Stimulated activated naive B cell treated with anti-CD40 and anti-IgM and Interleukin-4, amounts not matched to agents 10 μg/mL and 1 μg/mL and 100 μg/mL, for 72 hours (primary cell): ENCODE data around the gene RARB.

Experiments
- ATAC-seq, 2 donors: fragments of 150-1000 bp; cut with Tn5 transposase; replicated peaks; 2 replicates each; pipeline ENCODE4 v1.10.0; 2021; ENCODE audit warnings: moderate library complexity in 1 of 2
- DNase-seq: peaks from one replicate; pipeline ENCODE4 v3.0.0; 2021
- H3K27ac Mint-ChIP-seq: one replicate; pipeline ENCODE4 v1.8.0; 2022; ENCODE audit warnings: mild to moderate bottlenecking, mixed read lengths
- H3K27me3 Mint-ChIP-seq, 2 donors: one replicate each; pipeline ENCODE4 v1.8.0; 2022; ENCODE audit warnings: mixed read lengths in 2 of 2
- H3K36me3 Mint-ChIP-seq, 2 donors: one replicate each; pipeline ENCODE4 v1.8.0; 2022; ENCODE audit warnings: mixed read lengths in 2 of 2, mild to moderate bottlenecking in 1 of 2
- H3K4me1 Mint-ChIP-seq, 2 donors: one replicate each; pipeline ENCODE4 v1.8.0; 2022; ENCODE audit warnings: mixed read lengths in 2 of 2, mild to moderate bottlenecking in 1 of 2
- H3K4me3 Mint-ChIP-seq, 2 donors: one replicate each; pipeline ENCODE4 v1.8.0; 2022; ENCODE audit warnings: mild to moderate bottlenecking in 2 of 2, mixed read lengths in 2 of 2, moderate library complexity in 1 of 2
- H3K9me3 Mint-ChIP-seq, 2 donors: one replicate each; pipeline ENCODE4 v1.8.0; 2022; ENCODE audit warnings: mixed read lengths in 2 of 2, mild to moderate bottlenecking in 1 of 2

Gene RARB

DNA sequence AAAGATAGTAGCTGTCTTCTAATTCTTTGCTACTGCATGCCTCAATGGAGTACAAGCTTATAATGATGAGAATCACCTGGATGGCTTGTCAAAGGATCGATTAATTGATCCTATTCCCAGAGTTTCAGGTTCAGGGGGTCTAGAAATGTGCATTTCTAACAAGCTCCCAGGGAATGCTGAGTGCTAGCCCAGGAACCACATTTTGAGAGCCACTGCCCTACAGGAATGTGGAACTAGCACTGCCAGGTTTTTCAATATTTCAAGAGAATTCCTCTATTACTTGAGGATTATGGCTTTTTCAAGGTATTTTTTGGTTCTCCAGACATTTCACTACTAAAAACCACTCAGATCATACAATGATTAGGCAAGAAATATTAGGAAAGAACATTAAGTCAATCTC, 52.7 kb downstream of the RARB start:
- peaks cover 0 to 4% of the 10 kb centered on the region in 2 donors for H3K27me3 Mint-ChIP-seq
- no peak overlapping the region for H3K4me3 Mint-ChIP-seq
- no peaks in the 10 kb centered on the region for H3K9me3 Mint-ChIP-seq
- no peaks in the 10 kb centered on the region for H3K36me3 Mint-ChIP-seq
- no peaks in the 10 kb centered on the region for H3K4me1 Mint-ChIP-seq
- no peak overlapping the region for H3K27ac Mint-ChIP-seq
- DNase-seq: no peak
- no peak for ATAC-seq

DNA sequence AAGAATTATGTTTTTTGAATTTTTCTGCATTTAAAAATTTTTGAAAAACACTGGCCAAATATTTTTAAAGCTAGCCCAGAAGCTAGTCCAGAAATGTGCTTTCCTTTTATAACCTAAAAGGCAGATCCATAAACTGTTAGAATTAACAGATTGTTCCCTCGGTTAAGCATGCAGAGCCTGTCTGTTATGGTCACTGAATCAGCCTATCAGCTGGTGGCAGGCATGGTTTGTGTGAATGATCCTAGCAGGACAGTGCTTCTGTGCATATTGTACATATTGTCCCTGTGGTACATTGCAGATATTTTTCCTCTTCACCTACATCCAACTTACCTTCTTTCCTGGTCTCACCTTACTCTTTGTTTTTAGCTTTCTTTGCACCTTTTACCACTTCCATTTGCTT, 53.3 kb downstream of the RARB start:
- no peak overlapping the region for H3K27ac Mint-ChIP-seq
- H3K36me3 Mint-ChIP-seq: no peaks in the 10 kb centered on the region

DNA sequence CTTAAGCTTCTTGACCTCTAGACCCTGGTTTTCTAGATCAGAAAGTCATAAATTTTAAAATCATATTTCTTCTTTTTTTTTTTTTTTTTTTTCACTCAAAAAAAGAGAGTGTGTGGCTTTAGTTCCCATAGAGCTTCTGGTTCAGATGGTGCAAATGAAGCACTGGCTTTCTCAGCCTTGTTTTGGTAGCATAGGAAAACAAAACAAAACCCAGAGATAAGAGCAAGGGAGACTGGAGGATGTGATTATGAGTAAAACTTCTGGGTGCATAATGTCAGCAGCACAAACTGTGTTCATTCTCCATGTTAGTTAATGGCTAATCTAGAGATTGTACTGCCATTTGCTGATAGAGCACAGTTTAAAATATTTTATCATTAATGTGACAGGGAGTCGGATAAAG, 55.4 kb downstream of the RARB start:
- Mint-ChIP-seq H3K9me3 (no peaks in the 10 kb centered on the region), H3K27me3 (peaks cover 3 to 4% of the 10 kb centered on the region in 2 donors), H3K4me1 (no peaks in the 10 kb centered on the region), H3K4me3 (no peak overlapping the region), H3K36me3 (no peaks in the 10 kb centered on the region), H3K27ac (no peak overlapping the region)
- ATAC-seq (no peak), DNase-seq (no peak)

More for the DNA sequence above, 53.3 kb downstream of the RARB start:
- ATAC-seq: no peak
- Mint-ChIP-seq H3K4me1 (no peaks in the 10 kb centered on the region), H3K9me3 (no peaks in the 10 kb centered on the region), H3K27me3 (peaks cover 0 to 4% of the 10 kb centered on the region in 2 donors), H3K4me3 (no peak overlapping the region)
- DNase-seq: no peak

DNA sequence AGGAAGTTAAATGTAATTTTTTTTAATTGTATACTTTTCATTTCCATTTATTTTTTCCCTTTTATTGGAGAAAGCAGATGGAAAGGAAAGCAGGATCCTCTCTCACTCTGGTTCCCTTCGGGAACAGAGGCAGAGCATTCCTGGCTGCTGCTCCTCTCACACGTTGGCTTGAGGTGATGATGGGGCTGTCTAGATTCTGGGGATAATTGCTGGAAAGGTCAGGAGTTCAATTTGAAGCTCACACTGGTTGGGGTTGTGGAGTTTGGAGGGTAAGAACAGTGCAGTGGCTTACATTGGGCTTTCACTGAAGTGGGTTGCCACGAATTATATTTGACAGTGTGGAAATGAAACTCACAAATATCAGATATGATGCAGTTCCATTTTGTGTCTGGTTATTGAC, 57.6 kb downstream of the RARB start:
- ATAC-seq: no peak
- no peaks in the 10 kb centered on the region for H3K9me3 Mint-ChIP-seq
- no peak overlapping the region for H3K4me3 Mint-ChIP-seq
- DNase-seq: no peak
- peaks cover 4 to 7% of the 10 kb centered on the region in 2 donors for H3K27me3 Mint-ChIP-seq
- no peaks in the 10 kb centered on the region for H3K4me1 Mint-ChIP-seq
- H3K36me3 Mint-ChIP-seq: no peaks in the 10 kb centered on the region
- no peak overlapping the region for H3K27ac Mint-ChIP-seq

DNA sequence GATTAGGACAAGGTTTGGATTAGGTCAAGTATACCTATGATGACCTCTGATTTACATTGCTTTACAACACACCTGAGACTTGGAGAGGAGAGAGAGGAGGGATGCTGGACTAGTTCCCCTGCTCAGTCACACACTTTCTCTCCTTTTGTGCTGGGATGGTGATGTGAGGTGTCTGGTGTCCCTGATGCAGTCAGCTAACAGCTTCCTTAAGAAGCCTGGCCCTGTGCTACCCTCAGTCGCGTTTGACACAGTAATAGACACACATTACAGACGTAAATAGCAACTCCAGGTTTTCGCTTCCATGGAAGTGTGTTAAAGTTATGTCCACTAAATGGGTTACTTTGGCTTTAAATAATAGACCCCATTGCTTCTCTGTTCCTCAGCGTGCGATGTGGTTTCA, 58.9 kb downstream of the RARB start:
- Mint-ChIP-seq H3K27me3 (peaks cover 4 to 7% of the 10 kb centered on the region in 2 donors), H3K36me3 (no peaks in the 10 kb centered on the region), H3K4me3 (no peak overlapping the region), H3K9me3 (peaks cover 0 to under 1% of the 10 kb centered on the region in 2 donors), H3K27ac (no peak overlapping the region), H3K4me1 (no peaks in the 10 kb centered on the region)
- no peak for ATAC-seq
- no peak for DNase-seq

DNA sequence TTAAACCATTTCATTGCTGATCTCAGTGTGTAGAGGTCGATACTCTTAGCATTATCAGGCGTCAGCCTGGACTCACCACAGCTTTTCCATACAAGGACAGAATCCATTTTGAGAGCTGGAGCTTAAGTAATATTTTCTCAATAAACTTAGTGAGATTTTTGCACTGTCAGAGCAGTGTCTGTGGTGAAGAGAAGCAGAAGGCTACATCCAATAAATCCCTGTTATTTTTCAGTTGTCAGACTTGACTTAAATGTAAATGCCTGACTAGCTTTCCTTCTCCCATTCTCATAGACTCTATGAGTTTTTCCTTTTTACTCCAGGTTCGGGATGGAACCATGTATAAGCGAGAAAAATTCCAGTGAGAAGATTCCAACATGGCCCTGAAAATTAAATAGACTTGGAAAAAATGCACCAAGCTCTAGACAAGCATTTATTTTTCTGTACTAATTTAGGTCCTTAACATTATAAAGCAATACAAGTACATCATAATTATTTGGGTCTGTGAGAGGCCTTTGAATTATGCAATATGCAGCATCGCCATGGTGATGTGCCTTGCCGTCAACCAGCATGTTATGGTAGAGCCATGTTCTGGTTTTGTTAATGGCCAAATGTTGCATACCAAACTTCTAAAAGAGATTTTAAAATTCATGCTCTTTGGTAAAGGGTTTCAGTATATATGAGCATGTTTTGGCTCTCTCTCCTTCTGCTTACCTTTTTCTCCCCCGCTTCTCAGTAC, 62.0 kb downstream of the RARB start:
- H3K4me1 Mint-ChIP-seq: no peaks in the 10 kb centered on the region
- ATAC-seq (no peak), DNase-seq (no peak)
- H3K36me3 Mint-ChIP-seq: no peaks in the 10 kb centered on the region
- no peak overlapping the region for H3K4me3 Mint-ChIP-seq
- H3K9me3 Mint-ChIP-seq: peaks cover 12 to 18% of the 10 kb centered on the region in 2 donors
- no peak overlapping the region for H3K27ac Mint-ChIP-seq
- peaks cover 0 to 7% of the 10 kb centered on the region in 2 donors for H3K27me3 Mint-ChIP-seq

DNA sequence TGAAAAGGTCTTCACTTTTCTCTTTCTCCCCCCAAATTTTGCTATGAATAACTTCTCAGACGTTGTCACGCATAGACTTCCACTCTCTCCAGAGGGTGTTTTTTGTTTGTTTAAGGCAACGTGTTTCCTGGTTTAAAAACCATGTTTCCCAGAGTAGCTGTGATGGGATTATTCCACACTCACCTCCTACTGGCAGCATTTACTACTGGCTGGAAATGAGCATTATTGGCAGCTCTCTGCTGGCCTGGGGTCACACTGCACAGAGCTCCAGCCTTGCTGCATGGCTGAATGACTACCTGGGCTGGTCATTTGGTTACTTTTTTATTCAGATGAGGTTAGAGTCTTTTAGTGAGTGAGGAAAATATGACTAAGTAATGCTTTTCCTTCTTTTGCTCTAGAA, 65.2 kb downstream of the RARB start:
- H3K9me3 Mint-ChIP-seq: peaks cover 17 to 28% of the 10 kb centered on the region in 2 donors
- no peak overlapping the region for H3K4me3 Mint-ChIP-seq
- no peaks in the 10 kb centered on the region for H3K4me1 Mint-ChIP-seq
- DNase-seq: no peak
- H3K27me3 Mint-ChIP-seq: peaks cover 0 to 6% of the 10 kb centered on the region in 2 donors
- H3K27ac Mint-ChIP-seq: no peak overlapping the region
- no peak for ATAC-seq
- no peaks in the 10 kb centered on the region for H3K36me3 Mint-ChIP-seq

DNA sequence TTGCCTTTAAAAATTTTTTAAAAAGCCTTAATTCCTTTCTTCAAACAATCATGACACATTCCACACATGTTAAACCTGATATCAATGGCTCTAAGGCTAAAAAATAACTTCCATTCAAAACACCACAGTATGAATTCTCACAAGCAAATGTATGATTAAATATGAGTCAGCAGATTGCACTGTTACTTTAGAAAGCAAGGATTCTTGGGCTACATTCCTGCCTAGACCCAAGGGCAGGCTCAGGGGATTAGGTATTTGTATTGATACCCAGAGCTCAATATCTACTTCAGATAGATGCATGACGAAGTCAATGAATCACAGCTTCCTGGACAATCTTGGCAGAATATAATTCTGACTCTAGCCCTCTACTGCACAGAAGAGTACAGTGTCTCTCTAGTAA, 65.7 kb downstream of the RARB start:
- H3K9me3 Mint-ChIP-seq: peaks cover 17 to 28% of the 10 kb centered on the region in 2 donors
- no peak overlapping the region for H3K4me3 Mint-ChIP-seq
- no peaks in the 10 kb centered on the region for H3K36me3 Mint-ChIP-seq
- peaks cover 0 to under 1% of the 10 kb centered on the region in 2 donors for H3K27me3 Mint-ChIP-seq
- ATAC-seq (no peak), DNase-seq (no peak)
- H3K27ac Mint-ChIP-seq: no peak overlapping the region
- no peaks in the 10 kb centered on the region for H3K4me1 Mint-ChIP-seq

DNA sequence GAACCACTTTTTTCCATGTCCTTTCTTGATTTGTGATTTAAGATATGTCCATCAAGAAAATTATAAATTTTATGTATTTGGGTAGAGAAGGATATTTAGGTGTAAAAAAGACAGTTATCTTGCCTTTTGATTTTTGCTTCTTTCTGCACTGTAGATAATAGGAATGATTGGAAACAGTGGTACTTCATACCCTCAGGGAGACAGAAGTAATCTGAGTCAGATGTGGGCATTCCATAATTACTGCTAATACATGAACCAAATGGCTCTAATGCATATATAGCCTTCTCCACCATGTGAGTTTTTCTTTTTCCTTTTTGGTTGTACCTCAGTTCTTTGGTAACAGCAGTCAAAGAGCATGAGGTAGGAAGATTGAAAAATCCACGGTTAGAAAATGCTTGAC, 67.2 kb downstream of the RARB start:
- no peaks in the 10 kb centered on the region for H3K4me1 Mint-ChIP-seq
- no peaks in the 10 kb centered on the region for H3K36me3 Mint-ChIP-seq
- H3K27me3 Mint-ChIP-seq: no peaks in the 10 kb centered on the region
- DNase-seq (no peak), ATAC-seq (no peak)
- no peak overlapping the region for H3K27ac Mint-ChIP-seq
- peaks cover 17 to 31% of the 10 kb centered on the region in 2 donors for H3K9me3 Mint-ChIP-seq
- no peak overlapping the region for H3K4me3 Mint-ChIP-seq

DNA sequence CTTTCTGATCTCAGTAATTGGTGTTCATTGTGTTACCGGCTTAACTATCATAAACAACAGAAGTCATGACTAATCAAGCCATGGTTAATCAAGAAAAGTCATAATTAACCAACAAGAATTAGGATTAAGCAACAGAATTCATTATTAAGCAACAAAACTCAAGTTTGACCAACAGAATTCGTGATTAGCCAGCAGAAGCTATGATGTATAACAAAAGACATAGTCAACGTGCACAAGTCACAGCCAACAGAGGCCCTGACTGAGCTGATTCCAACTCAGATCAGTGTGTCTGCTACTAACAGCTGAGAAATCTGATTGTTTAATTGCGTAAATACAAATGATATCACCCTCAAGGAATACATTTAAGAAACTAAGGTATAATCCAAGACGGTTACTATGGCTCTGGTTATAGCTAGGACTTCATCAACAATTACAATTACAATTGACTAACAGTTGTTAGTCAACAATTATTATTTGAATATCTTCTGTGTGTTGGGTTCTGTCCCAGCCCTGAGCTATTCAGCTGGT, 67.7 kb downstream of the RARB start:
- ATAC-seq (no peak), DNase-seq (no peak)
- H3K4me3 Mint-ChIP-seq: no peak overlapping the region
- peaks cover 17 to 31% of the 10 kb centered on the region in 2 donors for H3K9me3 Mint-ChIP-seq
- no peaks in the 10 kb centered on the region for H3K36me3 Mint-ChIP-seq
- H3K27me3 Mint-ChIP-seq: no peaks in the 10 kb centered on the region
- H3K4me1 Mint-ChIP-seq: no peaks in the 10 kb centered on the region
- no peak overlapping the region for H3K27ac Mint-ChIP-seq

DNA sequence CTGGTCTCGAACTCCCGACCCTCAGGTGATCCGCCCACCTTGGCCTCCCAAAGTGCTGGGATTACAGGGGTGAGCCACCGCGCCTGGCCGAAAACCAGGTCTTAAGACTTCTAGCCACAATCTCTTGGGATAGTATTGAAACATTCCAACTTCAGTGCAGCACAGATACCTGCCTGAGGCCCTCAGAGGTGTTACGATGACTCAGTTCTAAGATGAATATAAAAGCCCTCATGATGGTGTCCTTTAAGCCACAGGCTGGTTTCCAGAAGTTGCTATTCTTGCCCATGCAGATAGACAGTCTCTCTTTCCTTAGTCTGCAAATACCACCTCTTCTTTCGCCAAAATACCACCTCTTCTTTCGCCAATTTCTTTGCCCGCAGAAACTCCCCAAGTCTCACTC, 69.0 kb downstream of the RARB start:
- peaks cover 17 to 30% of the 10 kb centered on the region in 2 donors for H3K9me3 Mint-ChIP-seq
- no peaks in the 10 kb centered on the region for H3K4me1 Mint-ChIP-seq
- H3K27ac Mint-ChIP-seq: no peak overlapping the region
- H3K36me3 Mint-ChIP-seq: no peaks in the 10 kb centered on the region
- no peak overlapping the region for H3K4me3 Mint-ChIP-seq
- peaks cover 0 to 11% of the 10 kb centered on the region in 2 donors for H3K27me3 Mint-ChIP-seq
- ATAC-seq (no peak), DNase-seq (no peak)

DNA sequence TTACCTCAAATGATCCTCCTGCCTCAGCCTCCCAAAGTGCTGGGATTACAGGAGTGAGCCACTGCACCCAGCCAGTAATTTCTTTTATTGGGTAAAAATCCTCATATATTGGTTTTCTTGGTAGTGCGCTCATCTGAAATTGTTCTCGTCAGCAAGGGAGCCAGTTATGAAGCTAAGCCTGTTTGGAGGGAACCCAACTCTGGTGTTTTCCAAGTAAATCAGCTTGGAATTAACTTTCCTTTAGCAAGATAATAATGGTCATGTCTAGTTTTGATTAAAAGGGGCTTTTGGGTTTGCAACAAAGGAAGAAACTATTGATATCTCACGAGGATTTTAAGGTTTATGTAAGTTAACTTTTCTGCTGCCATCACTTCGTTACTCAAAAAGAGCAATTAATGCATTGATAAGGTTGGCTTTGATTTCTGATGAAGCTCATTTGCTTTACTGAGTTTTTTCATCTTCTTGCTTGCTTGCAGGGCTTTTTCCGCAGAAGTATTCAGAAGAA, 72.7 kb downstream of the RARB start:
- peaks cover 5 to 12% of the 10 kb centered on the region in 2 donors for H3K9me3 Mint-ChIP-seq
- DNase-seq: no peak
- peaks cover 0 to 11% of the 10 kb centered on the region in 2 donors for H3K27me3 Mint-ChIP-seq
- H3K27ac Mint-ChIP-seq: no peak overlapping the region
- no peaks in the 10 kb centered on the region for H3K36me3 Mint-ChIP-seq
- ATAC-seq: no peak
- H3K4me1 Mint-ChIP-seq: no peaks in the 10 kb centered on the region
- H3K4me3 Mint-ChIP-seq: no peak overlapping the region

DNA sequence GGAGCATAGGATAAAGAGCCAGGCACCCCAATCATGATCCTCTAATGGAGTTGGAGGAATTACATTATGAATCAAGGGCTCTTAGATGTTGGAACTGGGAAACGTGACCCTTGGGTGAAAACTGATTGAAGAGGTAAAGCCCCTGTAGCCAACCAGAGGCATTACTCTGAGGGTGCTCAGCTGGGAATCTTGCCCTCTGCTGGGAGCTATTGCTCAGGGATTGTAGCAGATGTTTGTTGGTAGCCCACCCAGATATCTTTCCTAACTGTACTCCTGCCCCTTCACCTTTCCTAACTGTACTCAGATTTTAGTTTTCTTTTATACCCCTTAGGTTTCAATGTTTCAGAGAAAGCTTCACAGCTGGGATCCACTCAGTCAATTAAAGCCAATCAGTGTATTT, 74.2 kb downstream of the RARB start:
- Mint-ChIP-seq H3K9me3 (peaks cover 2 to 8% of the 10 kb centered on the region in 2 donors), H3K4me1 (no peaks in the 10 kb centered on the region), H3K27ac (no peak overlapping the region), H3K4me3 (no peak overlapping the region), H3K27me3 (peaks cover 0 to 11% of the 10 kb centered on the region in 2 donors), H3K36me3 (no peaks in the 10 kb centered on the region)
- DNase-seq (no peak), ATAC-seq (no peak)

DNA sequence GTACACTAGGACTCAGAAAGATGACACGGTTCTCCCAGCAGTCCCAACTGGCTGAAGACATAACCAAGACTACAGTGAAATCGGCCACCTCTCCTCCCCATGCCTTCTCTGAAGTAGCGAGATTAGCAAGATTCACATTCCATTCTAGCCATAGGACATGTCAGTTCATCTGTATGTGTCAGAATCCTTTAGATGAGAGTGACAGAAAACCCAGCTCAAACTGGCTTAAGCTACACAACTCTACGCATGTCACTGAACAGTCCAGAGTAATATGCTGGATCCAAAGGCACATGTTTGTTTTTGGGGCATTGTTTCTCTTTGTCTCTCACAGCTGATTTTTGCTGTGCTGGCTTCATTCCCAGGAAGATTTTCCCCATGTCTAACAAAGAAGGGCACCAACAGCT, 75.8 kb downstream of the RARB start:
- no peak for ATAC-seq
- no peaks in the 10 kb centered on the region for H3K36me3 Mint-ChIP-seq
- no peak overlapping the region for H3K4me3 Mint-ChIP-seq
- no peaks in the 10 kb centered on the region for H3K4me1 Mint-ChIP-seq
- H3K27me3 Mint-ChIP-seq: peaks cover 0 to 11% of the 10 kb centered on the region in 2 donors
- H3K27ac Mint-ChIP-seq: no peak overlapping the region
- H3K9me3 Mint-ChIP-seq: peaks cover 0 to 4% of the 10 kb centered on the region in 2 donors
- DNase-seq: no peak

DNA sequence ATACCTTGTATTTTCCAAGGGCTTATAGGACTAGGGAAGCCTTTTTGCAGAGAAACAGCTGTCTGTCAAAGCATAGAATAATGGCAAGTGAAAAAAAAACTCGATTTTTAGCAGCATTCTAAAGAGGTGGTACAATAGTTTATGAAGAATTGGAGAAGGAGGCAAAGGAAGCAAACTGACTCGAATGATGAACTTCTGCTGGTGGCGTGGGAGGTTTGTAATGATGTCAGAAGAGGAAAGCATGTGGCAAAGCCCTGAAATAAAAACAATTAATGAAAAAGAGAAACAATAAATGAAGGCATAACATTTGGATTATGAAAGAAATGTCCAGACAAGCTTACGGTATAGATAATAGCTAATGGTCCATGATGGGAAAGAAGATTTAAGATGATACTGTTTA, 77.5 kb downstream of the RARB start:
- no peak overlapping the region for H3K4me3 Mint-ChIP-seq
- ATAC-seq (no peak), DNase-seq (no peak)
- peaks cover 0 to 17% of the 10 kb centered on the region in 2 donors for H3K27me3 Mint-ChIP-seq
- H3K4me1 Mint-ChIP-seq: no peaks in the 10 kb centered on the region
- H3K27ac Mint-ChIP-seq: no peak overlapping the region
- H3K36me3 Mint-ChIP-seq: no peaks in the 10 kb centered on the region
- peaks cover 0 to 1% of the 10 kb centered on the region in 2 donors for H3K9me3 Mint-ChIP-seq
